HEK293 (cell line): ENCODE data around the gene PPARG.

ENCODE experiments used
- OVOL3 ChIP-seq: fragments of 450-650 bp; formaldehyde crosslinking; IDR thresholded peaks from 2 replicates; pipeline ENCODE4 v1.5.1; 2016; ENCODE audit warnings: missing biosample characterization, missing genetic modification characterization
- SP2 ChIP-seq: fragments of 450-650 bp; formaldehyde crosslinking; IDR thresholded peaks from 2 replicates; pipeline ENCODE4 v1.5.1; 2016; ENCODE audit warnings: missing biosample characterization, missing genetic modification characterization
- ZNF175 ChIP-seq: fragments of 450-650 bp; formaldehyde crosslinking; IDR thresholded peaks from 2 replicates; pipeline ENCODE4 v1.5.1; 2016; ENCODE audit warnings: missing biosample characterization, missing genetic modification characterization
- ZNF426 ChIP-seq: fragments of 450-650 bp; formaldehyde crosslinking; IDR thresholded peaks from 2 replicates; pipeline ENCODE4 v1.5.1; 2017; ENCODE audit warnings: missing biosample characterization, missing genetic modification characterization, mild to moderate bottlenecking, inconsistent platforms, moderate library complexity
- ZNF473 ChIP-seq: fragments of 450-650 bp; formaldehyde crosslinking; IDR thresholded peaks from 2 replicates; pipeline ENCODE4 v1.5.1; 2017; ENCODE audit warnings: missing biosample characterization, missing genetic modification characterization
- ZNF660 ChIP-seq: fragments of 450-650 bp; IDR thresholded peaks from 2 replicates; pipeline ENCODE4 v1.5.1; 2018; ENCODE audit warnings: missing biosample characterization, mild to moderate bottlenecking, missing genetic modification characterization
- ZNF830 ChIP-seq: fragments of 450-650 bp; IDR thresholded peaks from 2 replicates; pipeline ENCODE4 v1.5.0; 2018; ENCODE audit warnings: missing biosample characterization, missing genetic modification characterization, low read depth, mild to moderate bottlenecking, moderate library complexity
- TF ChIP-seq, protein P1 (sequence below): fragments of 450-650 bp; formaldehyde crosslinking; IDR thresholded peaks from 2 replicates; pipeline ENCODE4 v1.5.1; 2017; ENCODE audit warnings: missing biosample characterization, missing genetic modification characterization
- TF ChIP-seq, protein P2 (sequence below): fragments of 450-650 bp; formaldehyde crosslinking; IDR thresholded peaks from 2 replicates; pipeline ENCODE4 v1.5.1; 2016; ENCODE audit warnings: missing biosample characterization, missing genetic modification characterization
- TF ChIP-seq, protein P3 (sequence below): fragments of 450-650 bp; formaldehyde crosslinking; IDR thresholded peaks from 2 replicates; pipeline ENCODE4 v1.5.1; 2016; ENCODE audit warnings: missing biosample characterization, missing genetic modification characterization
- TF ChIP-seq, protein P4 (sequence below): fragments of 450-650 bp; formaldehyde crosslinking; IDR thresholded peaks from 2 replicates; pipeline ENCODE4 v1.5.1; 2016; ENCODE audit warnings: missing biosample characterization, missing genetic modification characterization

DNA sequence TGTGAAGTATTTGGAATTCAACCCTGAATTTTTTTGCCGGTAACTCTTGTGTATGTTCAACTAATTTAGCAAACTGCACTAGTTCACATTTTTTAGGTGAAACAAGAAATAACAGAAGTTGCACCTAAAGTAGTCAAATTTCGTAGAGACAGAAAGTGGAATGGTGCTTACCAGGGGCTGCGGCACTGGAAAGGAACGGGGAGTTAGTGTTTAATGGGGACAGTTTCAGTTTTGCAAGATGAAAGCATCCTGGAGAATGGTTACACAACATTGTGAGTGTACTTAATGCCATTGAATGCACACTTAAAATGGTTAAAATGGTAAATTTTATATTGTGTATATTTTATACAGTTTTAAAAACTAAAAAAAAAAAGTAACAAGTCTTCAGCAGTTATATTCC is 27.4 kb downstream of the PPARG start:
- TF ChIP-seq ZNF473 (tag by site-specific recombination) = no peak
- TF ChIP-seq, protein P1, sequence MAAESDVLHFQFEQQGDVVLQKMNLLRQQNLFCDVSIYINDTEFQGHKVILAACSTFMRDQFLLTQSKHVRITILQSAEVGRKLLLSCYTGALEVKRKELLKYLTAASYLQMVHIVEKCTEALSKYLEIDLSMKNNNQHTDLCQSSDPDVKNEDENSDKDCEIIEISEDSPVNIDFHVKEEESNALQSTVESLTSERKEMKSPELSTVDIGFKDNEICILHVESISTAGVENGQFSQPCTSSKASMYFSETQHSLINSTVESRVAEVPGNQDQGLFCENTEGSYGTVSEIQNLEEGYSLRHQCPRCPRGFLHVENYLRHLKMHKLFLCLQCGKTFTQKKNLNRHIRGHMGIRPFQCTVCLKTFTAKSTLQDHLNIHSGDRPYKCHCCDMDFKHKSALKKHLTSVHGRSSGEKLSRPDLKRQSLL = no peak
- TF ChIP-seq, protein P2, sequence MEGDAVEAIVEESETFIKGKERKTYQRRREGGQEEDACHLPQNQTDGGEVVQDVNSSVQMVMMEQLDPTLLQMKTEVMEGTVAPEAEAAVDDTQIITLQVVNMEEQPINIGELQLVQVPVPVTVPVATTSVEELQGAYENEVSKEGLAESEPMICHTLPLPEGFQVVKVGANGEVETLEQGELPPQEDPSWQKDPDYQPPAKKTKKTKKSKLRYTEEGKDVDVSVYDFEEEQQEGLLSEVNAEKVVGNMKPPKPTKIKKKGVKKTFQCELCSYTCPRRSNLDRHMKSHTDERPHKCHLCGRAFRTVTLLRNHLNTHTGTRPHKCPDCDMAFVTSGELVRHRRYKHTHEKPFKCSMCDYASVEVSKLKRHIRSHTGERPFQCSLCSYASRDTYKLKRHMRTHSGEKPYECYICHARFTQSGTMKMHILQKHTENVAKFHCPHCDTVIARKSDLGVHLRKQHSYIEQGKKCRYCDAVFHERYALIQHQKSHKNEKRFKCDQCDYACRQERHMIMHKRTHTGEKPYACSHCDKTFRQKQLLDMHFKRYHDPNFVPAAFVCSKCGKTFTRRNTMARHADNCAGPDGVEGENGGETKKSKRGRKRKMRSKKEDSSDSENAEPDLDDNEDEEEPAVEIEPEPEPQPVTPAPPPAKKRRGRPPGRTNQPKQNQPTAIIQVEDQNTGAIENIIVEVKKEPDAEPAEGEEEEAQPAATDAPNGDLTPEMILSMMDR (tag by site-specific recombination) = no peak
- no peak for TF ChIP-seq ZNF426
- TF ChIP-seq, protein P3, sequence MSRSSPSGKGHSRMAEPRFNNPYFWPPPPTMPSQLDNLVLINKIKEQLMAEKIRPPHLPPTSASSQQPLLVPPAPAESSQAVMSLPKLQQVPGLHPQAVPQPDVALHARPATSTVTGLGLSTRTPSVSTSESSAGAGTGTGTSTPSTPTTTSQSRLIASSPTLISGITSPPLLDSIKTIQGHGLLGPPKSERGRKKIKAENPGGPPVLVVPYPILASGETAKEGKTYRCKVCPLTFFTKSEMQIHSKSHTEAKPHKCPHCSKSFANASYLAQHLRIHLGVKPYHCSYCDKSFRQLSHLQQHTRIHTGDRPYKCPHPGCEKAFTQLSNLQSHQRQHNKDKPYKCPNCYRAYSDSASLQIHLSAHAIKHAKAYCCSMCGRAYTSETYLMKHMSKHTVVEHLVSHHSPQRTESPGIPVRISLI (tag by site-specific recombination) = no peak
- no peak for TF ChIP-seq SP2
- no peak for TF ChIP-seq ZNF830
- no peak for TF ChIP-seq ZNF660
- TF ChIP-seq, protein P4, sequence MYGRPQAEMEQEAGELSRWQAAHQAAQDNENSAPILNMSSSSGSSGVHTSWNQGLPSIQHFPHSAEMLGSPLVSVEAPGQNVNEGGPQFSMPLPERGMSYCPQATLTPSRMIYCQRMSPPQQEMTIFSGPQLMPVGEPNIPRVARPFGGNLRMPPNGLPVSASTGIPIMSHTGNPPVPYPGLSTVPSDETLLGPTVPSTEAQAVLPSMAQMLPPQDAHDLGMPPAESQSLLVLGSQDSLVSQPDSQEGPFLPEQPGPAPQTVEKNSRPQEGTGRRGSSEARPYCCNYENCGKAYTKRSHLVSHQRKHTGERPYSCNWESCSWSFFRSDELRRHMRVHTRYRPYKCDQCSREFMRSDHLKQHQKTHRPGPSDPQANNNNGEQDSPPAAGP (tag by site-specific recombination) = no peak
- TF ChIP-seq ZNF175 (tag by site-specific recombination) = no peak
- TF ChIP-seq OVOL3 (tag by site-specific recombination) = no peak
